Activated CD4-positive, alpha-beta memory T cell treated with anti-CD3 and anti-CD28 coated beads for 36 hours (primary cell): ENCODE measurements around the gene SPSB4. TPM values are rescaled to one million over a fixed set of nuclear protein-coding genes. Genes with fewer than 3 reads are reported as not detected.
"Not testable (repeated sequence)": the region's sequence is repeated elsewhere in the genome, so short reads cannot be mapped to it uniquely, and the experiment has no call there.

ENCODE experiments used
- CTCF ChIA-PET: fragments of 350-600 bp; sonication (Branson Sonifier 250); formaldehyde crosslinking; loops from one replicate; lab custom pipeline; 2021; ENCODE audit warnings: antibody characterized with exemption, inconsistent platforms; lab: Charles Lee
- POLR2A ChIA-PET: fragments of 350-600 bp; sonication (Branson Sonifier 250); formaldehyde crosslinking; loops from one replicate; lab custom pipeline; 2021; ENCODE audit warnings: antibody characterized with exemption; lab: Charles Lee
- DNase-seq: peaks from one replicate; pipeline ENCODE4 v3.0.0-alpha.2; 2020
- H3K27ac Mint-ChIP-seq: one replicate; pipeline ENCODE4 v1.8.0; 2021; ENCODE audit warnings: mixed read lengths
- H3K27me3 Mint-ChIP-seq: one replicate; pipeline ENCODE4 v1.8.0; 2021; ENCODE audit warnings: mixed read lengths
- H3K36me3 Mint-ChIP-seq: one replicate; pipeline ENCODE4 v1.8.0; 2021; ENCODE audit warnings: mixed read lengths
- H3K4me1 Mint-ChIP-seq: one replicate; pipeline ENCODE4 v1.8.0; 2021; ENCODE audit warnings: low read depth, mixed read lengths
- H3K4me3 Mint-ChIP-seq: one replicate; pipeline ENCODE4 v1.8.0; 2021; ENCODE audit warnings: mild to moderate bottlenecking, mixed read lengths
- H3K9me3 Mint-ChIP-seq: one replicate; pipeline ENCODE4 v1.8.0; 2021; ENCODE audit warnings: mixed read lengths
- intact Hi-C: fragments of 100-400 bp; cut with micrococcal nuclease; formaldehyde crosslinking; loops from one replicate; pipeline ENCODE4 v1.15.1; 2023
- total RNA-seq, 2 experiments: library from RNA; stranded (reverse); gene quantifications; one replicate each; pipeline ENCODE4 v1.2.3, GENCODE V29; 2021

Gene SPSB4
- total RNA-seq, 2 experiments from 2014 or later, result not detected

DNA sequence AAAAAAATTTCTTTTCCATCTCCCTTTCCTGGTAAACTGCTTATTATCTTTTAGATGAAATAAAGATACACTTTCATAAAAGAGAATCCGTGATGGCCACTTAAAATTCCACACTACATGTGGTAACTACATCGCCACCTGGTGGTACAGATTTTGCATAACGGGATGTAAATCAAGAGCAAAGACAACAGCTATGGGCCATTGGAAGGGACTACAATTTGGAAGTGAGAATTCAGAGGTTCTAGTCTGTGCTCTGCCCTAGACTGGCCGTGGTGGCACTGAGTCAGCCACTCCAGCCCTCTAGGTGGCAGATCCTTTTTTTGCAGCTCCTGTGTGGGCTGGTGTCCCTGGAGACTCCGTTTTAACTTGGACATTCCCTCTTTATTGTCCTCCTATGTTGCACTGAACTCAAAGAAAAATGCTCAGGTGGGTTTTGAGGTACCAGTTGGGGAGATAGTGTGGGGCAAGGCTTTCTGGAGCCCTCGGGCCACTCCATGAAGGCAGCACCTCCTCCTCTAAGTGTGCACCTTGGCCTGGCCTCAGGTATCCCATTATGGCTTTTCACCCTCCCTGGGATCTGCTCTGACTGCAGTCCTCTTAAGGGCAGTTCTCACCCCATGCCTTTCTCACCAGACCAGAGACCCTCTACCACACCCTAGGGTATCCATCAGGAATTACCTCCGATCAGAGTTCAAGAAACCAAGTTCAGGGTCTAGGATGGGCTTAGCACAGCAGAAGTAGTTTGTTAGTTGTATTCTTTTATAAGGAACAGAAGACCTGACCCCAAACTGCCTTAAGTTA is 54.9 kb downstream of the SPSB4 start:
- Mint-ChIP-seq H3K27ac (no peak overlapping the region), H3K36me3 (no peaks in the 10 kb centered on the region), H3K27me3 (peaks cover 2% of the 10 kb centered on the region), H3K9me3 (no peaks in the 10 kb centered on the region), H3K4me3 (no peak overlapping the region), H3K4me1 (no peaks in the 10 kb centered on the region)
- DNase-seq, result peak; percentile 59
- CTCF ChIA-PET, result interaction anchor here (0.6 to 4.2 kb wide), 20 partner anchors 8 to 1987 kb away, joined by 3 to 45 read pairs (median 4); no protein-coding TSS in a partner anchor
- intact Hi-C loops, result loop anchor here (1.0 to 5.0 kb wide), 4 partner anchors 86 to 208 kb away; no protein-coding TSS in a partner anchor
- POLR2A ChIA-PET, result no interaction called here

DNA sequence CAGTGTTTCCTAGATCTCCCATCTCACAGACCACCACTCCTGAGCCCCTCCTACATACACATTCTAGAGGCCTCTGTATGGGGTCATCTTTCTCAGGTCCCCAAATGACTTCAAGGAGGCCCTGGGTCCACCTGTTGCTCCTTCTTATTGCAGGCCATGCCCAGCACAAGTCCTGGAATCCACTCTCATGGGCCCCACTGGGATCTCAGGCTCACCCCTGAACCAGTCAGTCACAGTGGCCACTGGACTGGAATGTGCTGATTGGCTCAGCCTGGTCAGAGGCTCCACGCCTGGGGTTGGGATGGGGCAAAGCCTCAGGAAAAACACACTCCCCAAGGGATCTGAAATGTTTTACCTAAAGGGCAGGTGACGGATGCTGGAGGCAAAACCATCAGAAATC is 55.7 kb downstream of the SPSB4 start:
- Mint-ChIP-seq H3K4me1 (no peaks in the 10 kb centered on the region), H3K4me3 (no peak overlapping the region), H3K27ac (no peak overlapping the region), H3K27me3 (peaks cover 2% of the 10 kb centered on the region), H3K9me3 (no peaks in the 10 kb centered on the region), H3K36me3 (no peaks in the 10 kb centered on the region)
- no peak for DNase-seq
- intact Hi-C loops, result loop anchor here (5.0 kb wide), 1 partner anchor 85 kb away; no protein-coding TSS in a partner anchor
- ChIA-PET POLR2A (no interaction called here), CTCF (interaction anchor here (1.8 to 2.9 kb wide), 3 partner anchors 9 to 209 kb away, joined by 14 to 21 read pairs (median 18); no protein-coding TSS in a partner anchor)

DNA sequence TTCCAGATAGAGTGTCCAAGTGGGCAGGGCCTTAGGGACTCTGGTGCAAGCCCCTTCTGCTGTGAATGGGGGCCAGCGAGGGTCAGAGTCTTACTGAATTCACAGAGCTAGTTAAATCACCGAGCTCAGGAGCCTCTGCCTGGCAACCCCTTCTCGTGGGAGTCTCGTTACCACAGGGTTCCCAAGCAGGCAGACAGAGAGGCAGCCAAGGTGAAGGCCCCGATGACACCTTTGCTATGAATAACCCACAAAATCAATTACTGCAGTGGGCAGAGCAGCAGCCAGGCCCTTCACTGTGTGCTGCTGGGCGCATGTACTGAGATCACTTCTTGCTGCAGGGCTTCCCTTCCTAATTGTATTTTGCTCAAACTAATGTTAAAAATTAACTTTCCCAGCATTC is 56.9 kb downstream of the SPSB4 start:
- peaks cover 2% of the 10 kb centered on the region for H3K27me3 Mint-ChIP-seq
- DNase-seq, result no peak
- CTCF ChIA-PET, result no interaction called here
- H3K9me3 Mint-ChIP-seq, result no peaks in the 10 kb centered on the region
- no peaks in the 10 kb centered on the region for H3K36me3 Mint-ChIP-seq
- no peak overlapping the region for H3K27ac Mint-ChIP-seq
- POLR2A ChIA-PET, result no interaction called here
- no peak overlapping the region for H3K4me3 Mint-ChIP-seq
- no peaks in the 10 kb centered on the region for H3K4me1 Mint-ChIP-seq
- intact Hi-C loops, result loop anchor here (5.0 kb wide), 1 partner anchor 84 kb away; no protein-coding TSS in a partner anchor

DNA sequence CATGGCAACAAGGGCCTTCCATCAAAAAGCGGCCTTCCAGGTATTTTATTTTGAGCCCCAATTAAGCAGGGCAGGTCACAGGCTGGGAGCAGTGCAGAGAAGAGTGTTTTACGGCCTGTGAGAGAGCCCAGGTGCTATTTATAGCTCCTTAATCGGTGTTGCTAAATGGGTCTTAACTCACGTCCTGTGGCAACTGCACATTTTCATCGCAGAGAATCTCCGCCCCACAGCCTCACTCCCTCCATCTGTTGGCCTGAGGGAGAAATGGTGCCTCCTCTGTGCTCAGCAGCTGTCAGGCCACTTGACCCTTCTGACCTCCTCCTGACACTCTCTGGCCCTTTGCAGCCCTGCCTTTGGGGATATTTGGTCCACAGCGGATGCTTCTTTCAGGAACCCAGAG is 58.6 kb downstream of the SPSB4 start:
- no peak overlapping the region for H3K27ac Mint-ChIP-seq
- no peak for DNase-seq
- no peaks in the 10 kb centered on the region for H3K4me1 Mint-ChIP-seq
- H3K36me3 Mint-ChIP-seq, result no peaks in the 10 kb centered on the region
- H3K4me3 Mint-ChIP-seq, result no peak overlapping the region
- intact Hi-C loops, result loop anchor here (5.0 kb wide), 1 partner anchor 83 kb away; no protein-coding TSS in a partner anchor
- peaks cover 2% of the 10 kb centered on the region for H3K27me3 Mint-ChIP-seq
- POLR2A ChIA-PET, result no interaction called here
- CTCF ChIA-PET, result interaction anchor here (0.7 to 1.1 kb wide), 3 partner anchors 82 to 209 kb away, joined by 3 to 4 read pairs (median 3); no protein-coding TSS in a partner anchor
- no peaks in the 10 kb centered on the region for H3K9me3 Mint-ChIP-seq

DNA sequence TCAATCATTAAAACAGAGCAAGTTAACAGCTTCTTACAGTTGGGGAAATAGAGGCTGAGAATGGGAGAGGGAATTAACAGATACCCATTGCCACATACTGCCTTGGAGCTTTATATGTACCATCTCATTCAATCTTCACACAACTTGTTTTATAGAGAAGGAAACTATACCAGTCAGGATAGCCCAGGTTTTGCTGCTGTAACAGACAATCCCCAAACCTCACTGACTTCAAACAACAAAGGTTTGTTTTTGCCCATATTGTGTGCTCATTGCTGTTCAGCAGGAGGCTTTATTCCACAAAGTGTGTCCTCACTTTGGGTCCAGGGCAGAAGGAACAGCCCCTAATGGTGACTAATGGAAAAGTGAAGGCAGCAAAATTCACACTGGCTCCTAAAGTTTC is 59.2 kb downstream of the SPSB4 start:
- intact Hi-C loops, result no loop called here
- Mint-ChIP-seq H3K4me1 (no peaks in the 10 kb centered on the region), H3K36me3 (no peaks in the 10 kb centered on the region), H3K27me3 (peaks cover 2% of the 10 kb centered on the region), H3K4me3 (no peak overlapping the region), H3K27ac (no peak overlapping the region), H3K9me3 (no peaks in the 10 kb centered on the region)
- ChIA-PET POLR2A (no interaction called here), CTCF (interaction anchor here (0.7 kb wide), 1 partner anchor 209 kb away, joined by 3 read pairs; no protein-coding TSS in a partner anchor)
- no peak for DNase-seq

DNA sequence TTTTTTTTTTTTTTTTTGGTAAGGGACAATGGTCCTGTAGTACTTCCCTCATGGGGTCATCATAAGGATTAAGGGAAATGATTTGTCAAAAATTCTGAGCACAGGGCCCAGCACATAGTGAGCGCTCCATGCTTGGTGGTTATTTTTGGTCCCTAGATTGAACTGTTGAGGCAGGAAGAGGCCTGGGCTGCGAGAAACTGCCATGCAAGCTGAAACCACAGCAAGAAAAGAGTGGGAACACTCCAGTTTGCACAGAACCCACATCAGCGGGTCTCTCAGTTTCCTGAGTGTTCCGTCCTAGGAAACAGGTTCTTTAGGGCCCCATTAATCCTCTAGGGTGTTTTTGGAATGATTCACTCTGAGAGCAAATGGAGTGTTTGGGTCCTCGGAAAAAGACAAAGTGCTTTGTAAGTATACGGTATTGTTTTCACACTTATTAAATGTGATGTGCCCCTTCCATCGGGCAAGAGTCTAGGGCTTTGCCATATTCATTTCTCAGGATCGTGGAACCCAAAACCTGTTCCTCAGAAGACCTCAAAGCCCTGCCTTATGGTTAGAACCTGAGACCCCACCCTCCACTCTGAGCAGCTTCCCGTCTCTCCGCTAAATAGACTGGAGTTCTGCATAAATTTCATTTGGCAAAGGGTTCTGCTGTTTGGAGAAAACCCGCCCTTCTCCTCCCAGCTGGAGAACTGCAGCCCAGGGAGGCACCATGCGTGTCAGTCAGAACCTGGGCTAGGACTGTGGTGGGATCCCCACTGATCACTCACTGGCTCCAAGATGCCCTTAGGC is 60.4 kb downstream of the SPSB4 start:
- Mint-ChIP-seq H3K4me3 (no peak overlapping the region), H3K27ac (no peak overlapping the region), H3K4me1 (no peaks in the 10 kb centered on the region), H3K9me3 (no peaks in the 10 kb centered on the region), H3K27me3 (peaks cover 2% of the 10 kb centered on the region), H3K36me3 (no peaks in the 10 kb centered on the region)
- CTCF ChIA-PET, result no interaction called here
- POLR2A ChIA-PET, result no interaction called here
- intact Hi-C loops, result no loop called here
- no peak for DNase-seq

DNA sequence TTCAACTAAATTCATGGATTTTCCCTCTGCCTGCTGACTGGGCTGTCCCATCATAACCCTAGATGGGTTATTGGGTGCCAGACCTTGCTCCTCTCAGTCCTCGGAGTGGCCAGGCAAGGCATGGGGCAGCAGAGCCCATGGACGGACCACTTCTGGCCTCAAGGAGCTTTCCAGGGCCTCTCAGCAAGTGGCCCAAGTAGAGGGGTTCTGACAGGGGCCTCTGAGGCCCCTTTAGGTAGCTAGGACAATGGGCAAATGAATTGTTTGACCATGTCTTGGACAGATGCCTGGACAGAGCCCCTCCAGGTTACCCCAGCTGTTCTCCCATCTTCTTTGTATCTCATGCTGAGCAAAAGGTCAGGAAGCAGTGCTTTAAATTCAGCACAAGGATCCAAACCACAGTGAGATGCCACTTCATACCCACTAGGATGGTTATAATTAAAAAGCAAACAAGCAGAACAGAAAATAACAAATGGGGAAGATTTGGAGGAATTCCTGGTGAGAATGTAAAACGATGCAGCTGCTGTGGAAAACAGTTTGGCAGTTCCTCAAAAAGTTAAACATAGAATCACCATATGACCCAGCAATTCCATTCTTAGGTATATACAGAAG is 61.6 kb downstream of the SPSB4 start:
- no peaks in the 10 kb centered on the region for H3K4me1 Mint-ChIP-seq

DNA sequence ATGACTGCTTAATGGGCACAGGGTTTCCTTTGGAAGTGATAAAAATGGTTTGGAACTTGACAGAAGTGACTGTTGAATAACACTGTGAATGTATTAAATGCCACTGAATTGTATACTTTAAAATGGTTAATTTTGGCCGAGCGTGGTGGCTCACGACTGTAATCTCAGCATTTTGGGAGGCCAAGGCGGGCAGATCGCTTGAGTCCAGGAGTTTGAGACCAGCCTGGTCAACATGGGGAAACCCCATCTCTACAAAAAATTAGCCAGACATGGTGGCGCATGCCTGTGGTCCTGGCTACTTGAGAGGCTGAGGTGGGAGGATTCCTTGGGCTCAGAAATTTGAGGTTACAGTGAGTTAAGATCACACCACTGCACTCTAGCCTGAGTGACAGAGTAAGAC is 62.5 kb downstream of the SPSB4 start:
- not testable (repeated sequence) for H3K27ac Mint-ChIP-seq
- CTCF ChIA-PET, result interaction anchor here (0.8 kb wide), 1 partner anchor 8 kb away, joined by 3 read pairs; no protein-coding TSS in a partner anchor

More for the DNA sequence above, 61.6 kb downstream of the SPSB4 start:
- Mint-ChIP-seq H3K9me3 (no peaks in the 10 kb centered on the region), H3K27ac (no peak overlapping the region), H3K36me3 (no peaks in the 10 kb centered on the region), H3K27me3 (peaks cover 2% of the 10 kb centered on the region), H3K4me3 (no peak overlapping the region)
- intact Hi-C loops, result no loop called here
- POLR2A ChIA-PET, result no interaction called here
- CTCF ChIA-PET, result no interaction called here
- no peak for DNase-seq

DNA sequence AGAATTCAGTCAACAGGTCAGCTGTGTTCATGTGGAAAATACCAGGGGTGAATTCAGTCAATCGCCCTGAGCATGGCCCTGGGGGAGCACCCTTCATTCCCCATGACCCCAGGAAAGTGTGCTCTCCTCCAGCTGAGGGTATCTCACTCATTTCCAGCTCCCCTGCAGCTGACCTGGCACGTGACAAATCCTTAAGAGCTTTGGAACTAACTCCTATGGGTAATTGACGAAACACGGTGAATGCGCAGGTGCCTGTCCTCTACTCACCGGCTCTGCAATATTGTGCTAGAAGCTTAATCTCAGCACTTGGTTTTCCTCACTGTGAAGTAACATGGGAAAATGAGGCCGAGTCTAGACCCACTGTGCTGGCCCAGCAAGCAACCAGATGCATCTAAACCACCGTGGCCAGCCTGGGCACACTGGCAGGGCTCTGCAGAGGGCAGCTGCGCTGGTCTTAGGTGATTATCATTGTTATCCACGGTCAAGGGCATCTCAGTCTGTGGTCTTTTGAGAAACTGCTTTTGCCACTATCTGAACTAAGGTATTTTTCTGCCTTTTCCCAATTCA is 63.1 kb downstream of the SPSB4 start:
- Mint-ChIP-seq H3K4me3 (no peak overlapping the region), H3K36me3 (no peaks in the 10 kb centered on the region), H3K27me3 (peaks cover 2% of the 10 kb centered on the region), H3K27ac (no peak overlapping the region), H3K9me3 (no peaks in the 10 kb centered on the region), H3K4me1 (no peaks in the 10 kb centered on the region)
- CTCF ChIA-PET, result interaction anchor here (0.8 to 3.2 kb wide), 3 partner anchors 8 to 103 kb away, joined by 3 to 14 read pairs (median 5); no protein-coding TSS in a partner anchor
- POLR2A ChIA-PET, result no interaction called here
- DNase-seq, result no peak
- intact Hi-C loops, result no loop called here

More for the DNA sequence above, 62.5 kb downstream of the SPSB4 start:
- H3K36me3 Mint-ChIP-seq, H3K4me3 Mint-ChIP-seq, intact Hi-C loops, DNase-seq, H3K9me3 Mint-ChIP-seq, H3K27me3 Mint-ChIP-seq, POLR2A ChIA-PET, H3K4me1 Mint-ChIP-seq: not testable (repeated sequence)

DNA sequence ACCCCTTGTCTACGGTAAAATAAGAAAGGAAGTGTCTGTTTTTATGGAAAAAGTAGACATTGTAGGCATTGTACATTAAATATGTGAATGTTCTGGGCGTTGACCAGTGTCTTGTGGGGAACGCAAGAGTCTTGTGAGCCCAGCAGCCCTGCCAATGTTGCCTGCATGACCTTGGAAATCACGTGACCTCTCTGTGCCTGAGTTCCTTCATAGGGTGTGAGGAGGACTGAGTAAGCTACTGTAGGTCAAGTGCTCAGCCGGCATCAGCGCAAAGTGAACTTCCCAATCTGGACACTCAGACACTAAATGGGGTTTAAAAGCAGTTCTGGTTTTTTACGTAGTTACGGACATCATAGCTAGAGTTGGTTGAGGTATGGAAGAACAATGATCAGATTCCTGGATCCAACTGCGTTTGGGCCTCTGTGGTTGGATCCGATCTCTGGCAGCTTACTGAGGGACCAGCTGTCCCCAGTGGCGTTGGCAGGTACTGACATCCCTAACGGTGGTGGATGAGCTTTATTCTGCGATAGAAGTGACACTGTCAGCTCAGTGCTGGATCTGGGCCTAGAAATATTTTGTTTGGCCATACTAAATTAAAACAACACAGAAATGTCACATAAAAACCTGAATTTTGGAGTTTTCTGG is 63.8 kb downstream of the SPSB4 start:
- Mint-ChIP-seq H3K36me3 (no peaks in the 10 kb centered on the region), H3K4me3 (no peak overlapping the region), H3K27ac (no peak overlapping the region), H3K9me3 (no peaks in the 10 kb centered on the region), H3K27me3 (peaks cover 3% of the 10 kb centered on the region), H3K4me1 (no peaks in the 10 kb centered on the region)
- POLR2A ChIA-PET, result no interaction called here
- CTCF ChIA-PET, result interaction anchor here (0.6 to 3.2 kb wide), 5 partner anchors 9 to 104 kb away, joined by 3 to 14 read pairs (median 4); no protein-coding TSS in a partner anchor
- DNase-seq, result no peak
- intact Hi-C loops, result no loop called here
